Psoas muscle (tissue), 8 donors: Measurements from ENCODE around the gene NAV2. TPM values are rescaled to one million over a fixed set of nuclear protein-coding genes. Genes with fewer than 3 reads are reported as not detected.

Experiments
- ATAC-seq, 4 donors: fragments of 200-7000 bp; cut with Tn5 transposase; one replicate each; pipeline ENCODE4 v1.9.1; 2020; ENCODE audit warnings: moderate library complexity in 3 of 4, mild to moderate bottlenecking in 2 of 4
- DNase-seq, 2 donors: peaks; one replicate each; pipeline ENCODE4 v3.0.0-alpha.2; 2020
- H3K27ac ChIP-seq: fragments of 200-600 bp; one replicate; pipeline ENCODE4 v1.8.0; 2022
- H3K27me3 ChIP-seq, 3 donors: fragments of 200-600 bp in 1 of 3; one replicate each; pipeline versions ENCODE4 v1.6.1 to v1.8.0; 2013 to 2022; ENCODE audit warnings: low read length in 2 of 3, mild to moderate bottlenecking in 2 of 3, moderate library complexity in 1 of 3; ENCODE audit not compliant: insufficient read depth in 3 of 3
- H3K36me3 ChIP-seq, 2 donors: fragments of 200-600 bp in 1 of 2; one replicate each; pipeline versions ENCODE4 v1.6.1 to v1.8.0; 2013 to 2022; ENCODE audit warnings: low read depth in 1 of 2, mild to moderate bottlenecking in 1 of 2, moderate library complexity in 1 of 2; ENCODE audit not compliant: insufficient read depth in 1 of 2
- H3K4me1 ChIP-seq: fragments of 200-600 bp; one replicate; pipeline ENCODE4 v1.8.0; 2022
- H3K4me3 ChIP-seq: fragments of 200-600 bp; one replicate; pipeline ENCODE4 v1.8.0; 2022; ENCODE audit warnings: mild to moderate bottlenecking
- H3K9me3 ChIP-seq: fragments of 200-600 bp; one replicate; pipeline ENCODE4 v1.8.0; 2022
- WGBS, 3 donors: extraction: QIAGEN DNeasy Blood & Tissue Kit; methylation state at CpG; one replicate each; pipeline versions ENCODE4 v1.1.6 to v1.1.7; 2013; 5-methylcytosine and 5-hydroxymethylcytosine counted together
- intact Hi-C, 2 donors: fragments of 100-400 bp; cut with DNase I; formaldehyde crosslinking; loops; one replicate each; pipeline versions ENCODE4 v1.11.0 to v1.14.2; 2022
- polyA plus RNA-seq, 3 donors: library from polyadenylated mRNA; stranded (reverse); fragments of 200-250 nt; gene quantifications; one replicate each; pipeline ENCODE4 v1.2.3, GENCODE V29; 2013
- total RNA-seq, 4 donors: library from RNA; stranded (reverse); fragmentation: NEBNext Ultra II Directional in 2 of 4; extraction: Animal tissue kit (Norgen Biotek cat#: 25700) in 2 of 4; gene quantifications; one replicate each; pipeline versions ENCODE4 v1.2.1 to v1.2.4, GENCODE V29; 2021 to 2023
- TF ChIP-seq, protein P1 (sequence below): fragments of 200-600 bp; IDR thresholded peaks from one replicate; pipeline ENCODE4 v1.8.0; 2022; ENCODE audit warnings: antibody characterized with exemption
- donor health status: healthy with polysubstance abuse.
- donor health status: DM: no; HTN: no; CAD: no; lungs with moderate emphysema.
- donor health status: Bipolar disorder and iron deficiency.
- donor health status: healthy.
- donor health status: DM: yes; HTN: yes; CAD: no.
- donor health status: DM: no; HTN: no; CAD: no.
- donor health status: DM: no; HTN: no; CAD: no.
- donor health status: DM: yes; HTN: yes; CAD: no.

Gene NAV2
- total and polyA plus RNA-seq, 7 donors: 0.68 to 21.8 (median 2.9) TPM

DNA sequence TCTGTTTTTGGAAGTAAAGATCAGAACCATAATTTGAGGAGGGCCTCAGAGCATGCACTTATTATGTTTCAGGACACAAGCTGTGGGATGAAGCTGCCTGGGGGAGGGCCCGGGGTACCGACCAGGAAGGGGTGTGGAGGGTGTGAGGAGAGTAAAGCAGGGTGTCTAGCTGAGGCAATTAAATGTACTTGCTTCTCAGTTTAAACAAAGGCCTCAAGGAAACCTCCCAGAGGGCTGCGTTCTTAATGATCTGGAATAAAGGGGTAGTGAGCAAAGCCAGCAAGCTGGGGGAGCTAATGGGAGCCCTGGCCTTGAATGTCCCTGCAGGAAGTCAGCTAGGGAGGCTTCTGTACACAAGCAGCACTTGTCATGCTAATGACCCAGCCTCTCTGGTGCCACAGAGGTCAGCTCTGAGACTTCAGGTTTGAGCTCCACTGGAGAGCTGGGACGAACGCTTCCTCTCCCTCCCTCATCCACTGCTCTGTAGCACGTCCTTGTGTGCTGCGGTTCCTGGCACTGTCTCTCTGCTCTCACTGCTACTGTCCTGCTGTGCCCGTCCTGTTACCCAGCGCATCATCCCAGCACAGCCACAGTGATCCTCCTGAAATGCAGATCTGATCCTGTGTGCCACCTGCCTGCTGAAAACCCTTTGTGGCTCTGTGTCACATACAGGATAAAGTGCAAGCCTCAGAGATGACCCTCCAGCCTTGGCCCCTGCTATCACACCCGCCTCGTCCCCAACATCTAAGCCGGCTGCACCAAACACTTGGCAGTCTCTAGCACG lies 287.9 kb downstream of the NAV2 start:
- intact Hi-C loops: loop anchor here in 1 of 2 donors (5.0 kb wide), 1 partner anchor 48 kb away; no protein-coding TSS in a partner anchor
- ATAC-seq: no peak
- no peaks in the 10 kb centered on the region for H3K36me3 ChIP-seq
- no peak overlapping the region for H3K4me3 ChIP-seq
- no peaks in the 10 kb centered on the region for H3K27me3 ChIP-seq
- TF ChIP-seq, protein P1, sequence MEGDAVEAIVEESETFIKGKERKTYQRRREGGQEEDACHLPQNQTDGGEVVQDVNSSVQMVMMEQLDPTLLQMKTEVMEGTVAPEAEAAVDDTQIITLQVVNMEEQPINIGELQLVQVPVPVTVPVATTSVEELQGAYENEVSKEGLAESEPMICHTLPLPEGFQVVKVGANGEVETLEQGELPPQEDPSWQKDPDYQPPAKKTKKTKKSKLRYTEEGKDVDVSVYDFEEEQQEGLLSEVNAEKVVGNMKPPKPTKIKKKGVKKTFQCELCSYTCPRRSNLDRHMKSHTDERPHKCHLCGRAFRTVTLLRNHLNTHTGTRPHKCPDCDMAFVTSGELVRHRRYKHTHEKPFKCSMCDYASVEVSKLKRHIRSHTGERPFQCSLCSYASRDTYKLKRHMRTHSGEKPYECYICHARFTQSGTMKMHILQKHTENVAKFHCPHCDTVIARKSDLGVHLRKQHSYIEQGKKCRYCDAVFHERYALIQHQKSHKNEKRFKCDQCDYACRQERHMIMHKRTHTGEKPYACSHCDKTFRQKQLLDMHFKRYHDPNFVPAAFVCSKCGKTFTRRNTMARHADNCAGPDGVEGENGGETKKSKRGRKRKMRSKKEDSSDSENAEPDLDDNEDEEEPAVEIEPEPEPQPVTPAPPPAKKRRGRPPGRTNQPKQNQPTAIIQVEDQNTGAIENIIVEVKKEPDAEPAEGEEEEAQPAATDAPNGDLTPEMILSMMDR: no peak
- no peaks in the 10 kb centered on the region for H3K9me3 ChIP-seq
- H3K4me1 ChIP-seq: peaks cover 13% of the 10 kb centered on the region
- WGBS, 3 donors: 69 to 75% (median 75%) methylated on average over 13 of the region's 13 CpGs
- DNase-seq: no peak
- no peak overlapping the region for H3K27ac ChIP-seq

DNA sequence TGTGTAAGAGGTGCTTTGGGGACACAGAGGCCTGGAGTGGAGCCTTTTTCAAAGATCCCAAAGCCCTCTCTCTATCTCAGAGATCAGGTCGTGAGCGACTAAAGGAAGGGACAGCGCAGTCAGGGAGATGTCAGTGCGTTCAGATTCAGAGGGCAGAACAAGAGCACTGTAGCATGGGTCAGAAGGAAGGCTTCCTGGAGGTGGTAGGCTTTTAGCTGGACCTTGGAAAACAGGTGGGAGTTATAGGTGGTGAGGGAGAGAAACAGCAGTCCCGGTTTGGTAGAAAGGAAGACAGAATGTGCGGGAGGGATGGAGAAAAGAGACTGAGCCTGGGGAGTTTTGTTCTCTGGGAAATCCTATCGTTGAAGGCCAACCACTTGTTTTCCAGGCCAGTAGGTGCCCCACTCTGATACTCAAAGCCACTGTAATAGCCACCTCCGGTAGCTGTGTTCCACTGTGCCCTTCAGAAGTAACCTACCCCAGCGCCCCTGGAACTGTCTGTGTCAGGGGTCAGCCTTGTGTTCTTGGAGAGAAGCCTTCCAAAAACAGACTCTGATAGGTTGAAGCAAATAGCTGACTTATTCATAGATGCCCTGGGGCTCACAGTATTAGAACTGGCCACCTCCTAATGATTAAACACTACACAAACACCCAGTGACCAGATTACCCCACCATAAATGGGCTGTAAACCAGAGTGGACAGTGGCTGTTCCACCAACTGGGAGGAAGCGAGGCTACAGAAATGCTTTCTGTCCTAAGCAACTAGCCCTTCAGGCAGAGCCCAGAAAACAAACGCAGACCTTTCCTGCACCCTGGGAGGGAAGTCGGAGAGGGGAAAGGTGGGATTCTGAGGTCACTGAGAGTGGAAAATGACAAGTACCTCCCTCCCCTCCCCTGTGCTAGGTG lies 289.9 kb downstream of the NAV2 start:
- no peak overlapping the region for H3K27ac ChIP-seq

DNA sequence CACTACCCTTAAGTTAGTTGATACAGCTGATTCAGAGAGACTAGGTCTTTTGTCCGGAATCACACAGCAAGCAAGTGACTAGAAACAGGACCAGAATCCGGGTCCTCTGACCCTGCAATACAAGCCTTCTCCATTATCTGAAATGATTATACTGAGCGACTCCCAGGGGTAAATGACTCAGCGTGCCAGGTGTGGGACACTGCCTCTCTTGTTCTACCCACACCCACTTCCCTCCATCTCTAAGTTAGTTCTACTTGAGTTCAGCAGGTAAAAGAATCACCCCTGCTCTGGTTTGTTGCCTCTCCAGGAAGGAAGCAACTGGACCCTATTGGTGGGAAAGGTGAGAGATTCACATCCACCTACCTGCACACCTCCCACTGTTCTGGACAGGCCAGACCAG lies 290.7 kb downstream of the NAV2 start:
- Histone ChIP-seq H3K9me3 (no peaks in the 10 kb centered on the region), H3K36me3 (no peaks in the 10 kb centered on the region), H3K27me3 (no peaks in the 10 kb centered on the region), H3K4me1 (peaks cover 19% of the 10 kb centered on the region), H3K27ac (no peak overlapping the region), H3K4me3 (no peak overlapping the region)
- WGBS, 3 donors: 94 to 98% (median 95%) methylated on average over 4 of the region's 4 CpGs
- TF ChIP-seq, protein P1: no peak
- intact Hi-C loops: loop anchor here in 1 of 2 donors (5.0 kb wide), 1 partner anchor 51 kb away; no protein-coding TSS in a partner anchor
- no peak for ATAC-seq
- DNase-seq: no peak

More for the DNA sequence above, 289.9 kb downstream of the NAV2 start:
- no peak overlapping the region for H3K4me3 ChIP-seq
- peaks cover 18% of the 10 kb centered on the region for H3K4me1 ChIP-seq
- H3K36me3 ChIP-seq: no peaks in the 10 kb centered on the region
- WGBS, 3 donors: 82 to 90% (median 85%) methylated on average over 12 of the region's 12 CpGs
- DNase-seq (no peak), ATAC-seq (no peak)
- TF ChIP-seq, protein P1: no peak
- H3K9me3 ChIP-seq: no peaks in the 10 kb centered on the region
- intact Hi-C loops: loop anchor here in 1 of 2 donors (5.0 kb wide), 1 partner anchor 50 kb away; no protein-coding TSS in a partner anchor
- H3K27me3 ChIP-seq: no peaks in the 10 kb centered on the region

DNA sequence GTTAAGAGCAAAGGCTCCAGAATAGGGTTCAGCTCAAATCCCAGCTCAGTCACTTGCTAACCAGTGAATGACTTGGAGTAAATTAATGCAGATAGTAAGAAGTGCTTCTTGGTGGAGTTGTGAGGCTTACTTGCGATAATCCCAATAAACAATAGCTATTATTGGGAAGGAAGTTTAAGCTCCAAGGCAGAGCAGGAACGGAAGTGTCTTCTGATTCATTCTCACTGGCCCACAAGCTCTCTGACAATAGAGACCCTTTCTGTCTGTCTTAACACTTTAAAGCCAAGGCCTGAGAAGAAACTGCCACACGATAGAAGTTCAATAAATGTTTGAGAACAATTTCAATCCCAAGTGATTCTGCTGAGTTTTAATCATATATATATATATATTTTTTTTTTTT lies 292.2 kb downstream of the NAV2 start:
- Histone ChIP-seq H3K36me3 (no peaks in the 10 kb centered on the region), H3K4me3 (no peak overlapping the region), H3K4me1 (peaks cover 19% of the 10 kb centered on the region), H3K27ac (no peak overlapping the region), H3K27me3 (no peaks in the 10 kb centered on the region), H3K9me3 (no peaks in the 10 kb centered on the region)
- no peak for ATAC-seq
- DNase-seq: no peak
- TF ChIP-seq, protein P1: no peak
- intact Hi-C loops: loop anchor here in 1 of 2 donors (5.0 kb wide), 1 partner anchor 53 kb away; no protein-coding TSS in a partner anchor
- 87 to 93% (median 88%) methylated on average over 3 of the region's 3 CpGs for WGBS, 3 donors
